Fibroblast of lung (primary cell): Measurements from ENCODE around the gene SUPT20HL2. TPM values are rescaled to one million over a fixed set of nuclear protein-coding genes. Genes with fewer than 3 reads are reported as not detected.
"Not testable (repeated sequence)": the region's sequence is repeated elsewhere in the genome, so short reads cannot be mapped to it uniquely, and the experiment has no call there.

Source experiments
- DNase-seq, 2 donors: peaks; one replicate each; pipeline versions ENCODE4 v3.0.0 to v3.0.0-alpha.2; 2010; ENCODE audit warnings: low read depth in 2 of 2
- H2AFZ ChIP-seq: 2 replicates; pipeline ENCODE4 v1.5.1; 2012; ENCODE audit warnings: low read length, control low read depth, inconsistent platforms
- H3K27ac ChIP-seq: 2 replicates; pipeline ENCODE4 v1.5.1; 2011; ENCODE audit warnings: low read length, control low read depth; ENCODE audit not compliant: insufficient read depth
- H3K27me3 ChIP-seq: 2 replicates; pipeline ENCODE4 v1.5.1; 2011; ENCODE audit warnings: mild to moderate bottlenecking, low read length; ENCODE audit not compliant: control insufficient read depth, insufficient read depth
- H3K36me3 ChIP-seq: 2 replicates; pipeline ENCODE4 v1.5.1; 2011; ENCODE audit warnings: low read length; ENCODE audit not compliant: control insufficient read depth, insufficient read depth
- H3K4me1 ChIP-seq: 2 replicates; pipeline ENCODE4 v1.5.1; 2011; ENCODE audit warnings: low read length; ENCODE audit not compliant: control insufficient read depth, insufficient read depth; ENCODE audit errors: extremely low read depth
- H3K4me2 ChIP-seq: 2 replicates; pipeline ENCODE4 v1.5.1; 2011; ENCODE audit warnings: low read length, control low read depth; ENCODE audit not compliant: insufficient read depth; ENCODE audit errors: extremely low read depth
- H3K4me3 ChIP-seq, 4 experiments: fragments of 200-600 bp in 1 of 4; sonication (generic) in 1 of 4; replicated peaks in 1 of 4; 2 replicates each; pipeline ENCODE4 v1.5.1; 2011 to 2016; ENCODE audit warnings: low read length in 4 of 4, low read depth in 3 of 4, mild to moderate bottlenecking in 3 of 4, control low read depth in 2 of 4, inconsistent platforms in 1 of 4, mixed read lengths in 1 of 4; ENCODE audit not compliant: insufficient read depth in 1 of 4; ENCODE audit errors: control extremely low read depth in 1 of 4
- H3K79me2 ChIP-seq: 2 replicates; pipeline ENCODE4 v1.5.1; 2012; ENCODE audit warnings: mild to moderate bottlenecking, low read length, inconsistent platforms; ENCODE audit not compliant: control insufficient read depth, insufficient read depth
- H3K9ac ChIP-seq: 2 replicates; pipeline ENCODE4 v1.5.1; 2011; ENCODE audit warnings: mild to moderate bottlenecking, low read length, control low read depth; ENCODE audit not compliant: insufficient read depth
- H3K9me3 ChIP-seq: 2 replicates; pipeline ENCODE4 v1.5.1; 2012; ENCODE audit warnings: low read depth, low read length; ENCODE audit not compliant: control insufficient read depth, insufficient read depth
- H4K20me1 ChIP-seq: 2 replicates; pipeline ENCODE4 v1.5.1; 2011; ENCODE audit warnings: low read length; ENCODE audit not compliant: control insufficient read depth, insufficient read depth; ENCODE audit errors: extremely low read depth
- EZH2 ChIP-seq: IDR thresholded peaks from 2 replicates; pipeline ENCODE4 v1.5.1; 2012; ENCODE audit warnings: low read length, control low read depth, mild to moderate bottlenecking; ENCODE audit errors: missing control alignments
- polyA plus RNA-seq, 2 donors: library from polyadenylated mRNA; depleted of rRNA in 1 of 2; stranded (reverse) in 1 of 2; unstranded in 1 of 2; fragments of >200 nt; gene quantifications; 2 replicates each; pipeline ENCODE4 v1.2.1, GENCODE V29; 2011 to 2012; ENCODE audit warnings: missing spikeins in 1 of 2
- total RNA-seq: library from RNA; depleted of rRNA; stranded (reverse); fragments of >200 nt; gene quantifications from 2 replicates; pipeline ENCODE4 v1.2.1, GENCODE V29; 2014
- TF ChIP-seq, protein P1 (sequence below), 2 donors: IDR thresholded peaks in 1 of 2; conservative IDR thresholded peaks in 1 of 2; 1 replicate in 1 of 2; 2 replicates in 1 of 2; pipeline ENCODE4 v1.5.1; 2011 to 2012; ENCODE audit warnings: low read length in 2 of 2, control low read depth in 1 of 2, inconsistent platforms in 1 of 2, low read depth in 1 of 2, mild to moderate bottlenecking in 1 of 2

Gene SUPT20HL2
- total and polyA plus RNA-seq, 2 donors (not counting 1 experiment from before 2014, with no cell fraction given), result not detected

DNA sequence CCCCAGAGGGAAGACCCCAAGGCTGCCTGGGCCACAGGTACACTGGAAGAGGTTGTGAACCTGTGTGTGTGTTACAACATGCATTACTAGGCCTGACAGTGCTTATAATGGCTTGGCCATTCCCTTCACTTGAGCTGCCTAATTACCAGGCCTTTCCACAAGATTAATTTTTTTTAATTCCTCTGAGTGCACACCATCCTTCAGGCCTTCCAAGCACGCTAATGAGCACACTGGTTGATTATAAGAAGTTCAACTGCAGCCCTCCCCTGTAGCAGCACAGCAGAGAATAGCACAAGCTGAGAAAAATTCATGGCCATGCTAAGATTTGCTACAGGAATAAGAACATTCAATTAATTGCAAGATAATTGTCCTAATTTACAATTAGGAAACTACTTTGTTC, 2.2 kb upstream of the SUPT20HL2 start:
- Histone ChIP-seq H3K27ac (no peak overlapping the region), H3K4me1 (no peaks in the 10 kb centered on the region), H4K20me1 (no peaks in the 10 kb centered on the region), H3K9me3 (no peaks in the 10 kb centered on the region), H3K36me3 (no peaks in the 10 kb centered on the region), H2AFZ (no peak overlapping the region), H3K27me3 (no peaks in the 10 kb centered on the region), H3K79me2 (no peaks in the 10 kb centered on the region), H3K4me2 (no peak overlapping the region), H3K4me3 (no peak overlapping the region), H3K9ac (no peak overlapping the region)
- TF ChIP-seq EZH2, result no peak
- TF ChIP-seq, protein P1, sequence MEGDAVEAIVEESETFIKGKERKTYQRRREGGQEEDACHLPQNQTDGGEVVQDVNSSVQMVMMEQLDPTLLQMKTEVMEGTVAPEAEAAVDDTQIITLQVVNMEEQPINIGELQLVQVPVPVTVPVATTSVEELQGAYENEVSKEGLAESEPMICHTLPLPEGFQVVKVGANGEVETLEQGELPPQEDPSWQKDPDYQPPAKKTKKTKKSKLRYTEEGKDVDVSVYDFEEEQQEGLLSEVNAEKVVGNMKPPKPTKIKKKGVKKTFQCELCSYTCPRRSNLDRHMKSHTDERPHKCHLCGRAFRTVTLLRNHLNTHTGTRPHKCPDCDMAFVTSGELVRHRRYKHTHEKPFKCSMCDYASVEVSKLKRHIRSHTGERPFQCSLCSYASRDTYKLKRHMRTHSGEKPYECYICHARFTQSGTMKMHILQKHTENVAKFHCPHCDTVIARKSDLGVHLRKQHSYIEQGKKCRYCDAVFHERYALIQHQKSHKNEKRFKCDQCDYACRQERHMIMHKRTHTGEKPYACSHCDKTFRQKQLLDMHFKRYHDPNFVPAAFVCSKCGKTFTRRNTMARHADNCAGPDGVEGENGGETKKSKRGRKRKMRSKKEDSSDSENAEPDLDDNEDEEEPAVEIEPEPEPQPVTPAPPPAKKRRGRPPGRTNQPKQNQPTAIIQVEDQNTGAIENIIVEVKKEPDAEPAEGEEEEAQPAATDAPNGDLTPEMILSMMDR (conservative IDR thresholded peaks at IDR 0.05 in 1 of 2, IDR thresholded peaks at IDR 0.05 in 1 of 2; ENCODE audit: low read depth in 1 of 2, low read length in 2 of 2), result no peak
- no peak for DNase-seq

DNA sequence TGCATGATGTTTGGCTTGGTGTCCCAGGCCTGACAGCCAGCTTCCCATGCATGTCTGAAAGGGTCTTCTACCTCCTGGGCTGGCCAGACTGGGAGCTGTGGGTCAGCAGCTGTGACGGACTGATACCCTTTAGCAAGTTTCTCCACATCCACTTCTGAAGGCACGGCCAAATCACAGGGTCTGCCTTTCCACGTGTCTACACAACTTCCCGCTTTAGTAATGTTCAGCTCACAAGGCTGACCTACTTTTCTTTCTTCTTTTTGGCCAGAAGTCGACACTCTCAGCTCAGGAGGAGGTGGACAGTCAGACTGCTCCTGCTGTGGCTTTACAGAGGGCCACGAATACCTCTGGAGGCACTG, 1.6 kb downstream of the SUPT20HL2 start:
- not testable (repeated sequence) for H3K27me3 ChIP-seq, H3K9me3 ChIP-seq, H2AFZ ChIP-seq, H3K4me3 ChIP-seq, H3K4me1 ChIP-seq, H3K9ac ChIP-seq, H3K79me2 ChIP-seq, DNase-seq, H3K27ac ChIP-seq, H4K20me1 ChIP-seq, H3K36me3 ChIP-seq, H3K4me2 ChIP-seq

DNA sequence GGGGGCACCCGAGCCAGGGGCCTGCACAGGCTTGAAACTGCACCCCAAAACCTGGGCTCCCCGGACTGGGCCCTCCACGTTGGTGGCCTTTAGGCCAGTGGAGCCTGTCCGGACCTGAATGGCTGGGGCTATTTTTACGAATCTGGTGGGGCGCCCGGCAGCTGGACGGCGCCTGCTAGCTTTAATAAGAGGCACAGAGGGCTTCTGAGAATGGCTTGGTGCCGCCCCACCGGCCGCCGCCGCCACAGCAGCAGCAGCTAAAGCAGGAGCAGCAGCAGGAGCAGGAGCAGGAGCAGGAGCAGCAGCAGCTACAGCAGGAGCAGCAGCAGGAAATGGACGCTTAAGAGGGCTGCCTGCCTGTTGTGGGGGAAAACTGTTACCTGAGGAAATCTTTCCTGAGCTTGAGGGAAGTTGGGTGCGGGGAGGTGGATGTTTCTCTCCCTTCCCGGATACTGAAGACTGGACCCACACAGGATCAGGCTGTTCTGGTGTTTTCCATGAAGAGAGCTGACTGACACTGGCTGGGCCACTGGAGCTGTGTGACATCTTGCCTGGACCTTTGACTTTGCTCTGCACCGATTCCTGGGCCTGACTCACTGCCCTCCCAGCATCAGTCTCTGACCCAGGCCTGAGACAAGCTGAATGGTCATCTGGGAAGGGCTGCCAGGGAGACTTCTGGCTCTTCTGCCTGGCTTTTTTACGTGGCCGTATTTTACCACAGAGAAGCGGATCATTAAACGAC, 2.2 kb downstream of the SUPT20HL2 start:
- not testable (repeated sequence) for H3K36me3 ChIP-seq, H3K4me3 ChIP-seq, H3K27ac ChIP-seq, H3K27me3 ChIP-seq, H3K4me1 ChIP-seq, H3K4me2 ChIP-seq, H3K9ac ChIP-seq, H2AFZ ChIP-seq, H3K9me3 ChIP-seq, H4K20me1 ChIP-seq, DNase-seq, H3K79me2 ChIP-seq

DNA sequence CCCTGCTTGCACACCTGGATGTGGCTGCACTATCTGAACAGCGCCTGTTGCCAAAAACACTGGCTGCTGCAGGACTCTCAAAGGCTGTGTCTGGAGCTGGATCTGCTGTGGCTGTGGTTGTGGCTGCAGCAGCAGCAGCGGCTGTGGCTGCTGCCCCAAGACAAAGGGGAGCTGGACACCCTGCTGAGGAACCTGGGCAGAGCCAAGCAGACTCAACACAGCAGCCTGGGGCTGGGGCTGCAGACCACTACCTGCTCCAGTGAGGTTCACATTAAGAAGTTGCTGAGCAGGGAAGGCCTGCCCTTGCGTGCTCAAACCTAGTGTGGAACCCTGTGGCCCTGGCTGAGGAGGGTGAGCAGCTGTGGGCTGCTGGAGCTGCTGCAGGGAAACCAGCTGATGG, 3.0 kb downstream of the SUPT20HL2 start:
- not testable (repeated sequence) for DNase-seq

DNA sequence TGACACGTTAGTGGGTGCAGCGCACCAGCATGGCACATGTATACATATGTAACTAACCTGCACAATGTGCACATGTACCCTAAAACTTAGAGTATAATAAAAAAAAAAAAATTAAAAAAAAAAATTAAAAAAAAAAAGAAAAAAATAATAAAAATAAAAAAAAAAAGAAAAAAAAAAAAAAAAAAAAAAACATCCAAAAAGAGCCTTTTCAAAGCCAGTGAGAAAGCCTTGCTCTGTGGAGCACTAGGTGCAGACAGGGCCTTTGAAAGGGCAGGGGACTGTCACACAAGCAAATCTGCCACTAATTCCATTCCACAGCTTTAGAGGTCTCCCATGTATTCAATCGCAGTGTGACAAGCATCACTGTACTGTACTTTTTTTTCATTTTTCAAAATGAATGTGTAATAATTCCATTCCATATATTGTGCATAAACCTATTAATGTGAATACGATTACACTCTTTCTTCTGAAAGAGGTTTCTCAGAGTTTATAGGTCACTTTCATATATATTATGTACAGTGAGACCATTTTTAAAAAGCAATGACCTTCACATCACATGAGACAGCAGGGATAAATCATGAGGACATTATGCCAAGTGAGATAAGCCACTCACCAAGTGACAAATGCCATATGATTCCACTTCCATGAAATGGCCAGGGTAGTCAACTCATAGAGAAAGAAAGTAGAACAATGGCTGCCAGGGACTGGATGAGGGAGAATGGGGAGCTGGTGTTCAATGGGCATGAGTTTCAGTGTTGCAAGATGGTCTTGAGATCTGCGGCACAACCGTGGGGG, 4.1 kb downstream of the SUPT20HL2 start:
- not testable (repeated sequence) for H3K9ac ChIP-seq, H3K4me2 ChIP-seq, H3K27ac ChIP-seq, H3K4me3 ChIP-seq, H3K9me3 ChIP-seq, H3K27me3 ChIP-seq, H3K36me3 ChIP-seq, H3K4me1 ChIP-seq, DNase-seq, H4K20me1 ChIP-seq, H3K79me2 ChIP-seq, H2AFZ ChIP-seq

More for the DNA sequence above, 3.0 kb downstream of the SUPT20HL2 start:
- H3K27ac ChIP-seq, H3K4me1 ChIP-seq, H3K9me3 ChIP-seq, H3K4me3 ChIP-seq, H3K79me2 ChIP-seq, H3K27me3 ChIP-seq, H3K4me2 ChIP-seq, H3K9ac ChIP-seq, H2AFZ ChIP-seq, H4K20me1 ChIP-seq, H3K36me3 ChIP-seq: not testable (repeated sequence)

DNA sequence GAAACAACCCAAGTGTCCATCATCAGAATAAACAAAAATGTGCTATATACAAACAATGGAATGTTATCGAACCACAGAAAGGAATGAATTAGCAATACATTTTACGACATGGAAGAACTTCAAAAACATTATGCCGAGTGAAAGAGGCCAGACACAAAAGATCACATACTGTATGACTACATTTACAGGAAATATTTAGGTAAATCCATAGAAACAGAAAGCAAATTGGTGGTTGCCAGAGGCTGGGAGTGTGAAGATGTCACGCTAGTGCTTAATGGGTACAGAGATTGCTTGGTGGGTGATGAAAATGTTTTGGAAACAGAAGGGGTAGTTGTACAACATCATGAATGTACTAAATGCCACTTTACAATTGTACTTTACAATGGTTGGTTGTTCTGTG, 5.1 kb downstream of the SUPT20HL2 start:
- not testable (repeated sequence) for H3K79me2 ChIP-seq, H2AFZ ChIP-seq, H3K27me3 ChIP-seq

More for the DNA sequence above, 5.1 kb downstream of the SUPT20HL2 start:
- H3K4me1 ChIP-seq, H3K9me3 ChIP-seq, H3K4me3 ChIP-seq, H3K4me2 ChIP-seq, H3K9ac ChIP-seq, DNase-seq, H3K36me3 ChIP-seq, H4K20me1 ChIP-seq, H3K27ac ChIP-seq: not testable (repeated sequence)
